ENCODE data around the gene HPS1.
A peak's percentile ranks its signal among the peaks of the same experiment; 100 is the strongest.

The HPS1 gene

GRCh38 chr10:98463976-98464754, 17.4 kb upstream of the HPS1 start:
- no peak for DNase-seq

DNA sequence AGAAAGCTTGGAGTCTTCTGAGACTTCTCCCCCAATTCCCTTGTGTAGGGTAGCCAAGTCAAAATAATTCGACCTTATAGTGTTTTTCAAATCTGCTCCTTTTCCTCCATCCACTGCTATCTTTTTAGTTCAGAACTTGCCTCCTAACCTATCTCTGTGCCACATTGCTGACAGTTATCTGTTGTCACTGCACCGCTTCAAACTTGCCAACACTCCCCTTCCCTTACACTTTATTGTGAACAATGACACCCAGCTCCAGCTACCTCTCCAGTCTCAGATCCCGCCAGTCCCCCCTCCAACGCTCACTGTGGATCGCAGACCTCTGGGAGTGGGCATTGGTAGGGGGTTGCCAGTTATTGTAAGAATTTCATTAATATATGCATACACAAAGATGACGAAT, 16.3 kb upstream of the HPS1 start:
- DNase-seq, result no peak

- DNase-seq, result no peak
These were observed 14.7 kb upstream of the HPS1 start for GRCh38 chr10:98461500-98461842.

GRCh38 chr10:98460837-98461499, 14.2 kb upstream of the HPS1 start:
- DNase-seq, result no peak

- DNase-seq, result no peak
These were observed 12.4 kb upstream of the HPS1 start for GRCh38 chr10:98458809-98459784.

- DNase-seq, result no peak
These were observed 11.0 kb upstream of the HPS1 start for GRCh38 chr10:98457721-98458120.

DNA sequence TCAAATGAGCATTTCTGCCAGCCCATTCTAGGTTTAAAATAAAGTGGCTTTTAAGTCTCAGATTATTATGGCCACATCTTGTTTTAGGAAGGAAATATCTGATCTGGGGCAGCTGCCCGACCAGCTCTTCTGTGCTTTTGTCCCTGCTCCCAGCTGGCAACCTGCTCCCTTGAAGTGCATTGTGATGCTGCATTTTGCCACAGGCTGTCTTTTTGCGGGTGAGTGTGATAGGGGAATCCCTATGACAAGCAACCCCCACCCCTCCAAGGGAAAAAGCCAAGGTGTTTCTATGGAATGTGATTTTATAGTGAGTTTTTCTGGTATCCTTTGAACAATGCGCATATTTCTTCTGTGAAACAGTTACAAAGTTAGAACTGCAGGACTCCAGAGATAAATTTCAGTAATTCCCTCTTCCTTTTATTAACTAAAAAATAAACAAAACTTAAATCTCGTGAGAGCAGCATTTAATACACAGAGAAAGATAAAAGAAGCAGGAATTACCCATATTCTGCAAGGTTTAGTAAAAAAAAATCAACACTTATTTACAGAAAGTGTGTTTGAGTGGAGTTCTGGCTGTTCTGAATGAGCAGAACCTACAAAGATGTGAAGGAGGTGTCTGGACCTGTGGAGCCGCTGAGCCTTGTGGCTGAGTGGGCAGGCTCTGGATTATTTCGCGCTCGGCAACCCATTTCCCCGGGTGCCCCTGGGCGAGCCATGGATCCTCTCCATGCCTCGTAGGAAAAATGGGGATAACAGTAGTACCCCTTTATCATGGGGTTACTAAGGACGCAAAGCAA, 10.1 kb upstream of the HPS1 start:
- DNase-seq, result no peak

GRCh38 chr10:98456043-98456570, 9.4 kb upstream of the HPS1 start:
- no peak for DNase-seq

- no peak for DNase-seq
These were observed 7.0 kb upstream of the HPS1 start for GRCh38 chr10:98453729-98454128.

DNA sequence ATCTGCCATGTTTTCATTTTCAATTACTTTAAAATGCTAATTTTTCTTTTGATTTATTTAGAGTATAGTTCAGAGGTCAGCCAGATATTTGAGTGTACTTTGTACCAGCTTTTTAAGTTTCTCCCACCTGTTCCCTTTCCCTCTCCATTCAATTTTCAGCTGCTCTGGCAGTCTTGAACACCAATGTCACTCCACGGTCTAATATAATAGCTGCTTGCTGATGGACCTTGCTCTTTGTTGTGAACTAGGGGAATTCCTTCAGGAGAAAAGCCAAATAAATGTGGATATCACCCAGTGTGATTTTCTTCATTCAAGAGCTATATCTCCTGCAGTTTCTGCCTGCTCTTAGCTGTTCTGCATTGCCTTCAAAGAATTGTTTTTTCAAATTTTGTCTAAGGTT, 3.9 kb upstream of the HPS1 start:
- DNase-seq, result no peak

DNA sequence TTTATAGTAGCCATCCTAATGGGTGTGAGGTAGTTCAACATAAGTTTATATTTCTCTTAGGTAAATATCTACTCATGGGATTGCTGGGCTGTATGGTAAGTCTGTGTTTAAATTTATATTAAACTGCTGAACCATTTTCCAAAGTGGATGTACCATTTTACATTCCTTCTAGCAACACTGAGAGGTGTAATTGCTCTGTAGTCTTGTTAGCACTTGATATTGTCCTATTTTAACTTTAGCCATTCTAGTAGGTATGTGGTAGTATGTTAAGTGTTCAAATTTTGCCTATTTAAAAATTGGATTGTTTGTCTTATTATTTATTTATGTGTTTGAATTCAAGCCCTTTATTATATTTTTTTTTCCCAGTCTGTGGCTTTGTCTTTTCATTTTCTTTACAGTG, 2.6 kb upstream of the HPS1 start:
- no peak for DNase-seq

DNA sequence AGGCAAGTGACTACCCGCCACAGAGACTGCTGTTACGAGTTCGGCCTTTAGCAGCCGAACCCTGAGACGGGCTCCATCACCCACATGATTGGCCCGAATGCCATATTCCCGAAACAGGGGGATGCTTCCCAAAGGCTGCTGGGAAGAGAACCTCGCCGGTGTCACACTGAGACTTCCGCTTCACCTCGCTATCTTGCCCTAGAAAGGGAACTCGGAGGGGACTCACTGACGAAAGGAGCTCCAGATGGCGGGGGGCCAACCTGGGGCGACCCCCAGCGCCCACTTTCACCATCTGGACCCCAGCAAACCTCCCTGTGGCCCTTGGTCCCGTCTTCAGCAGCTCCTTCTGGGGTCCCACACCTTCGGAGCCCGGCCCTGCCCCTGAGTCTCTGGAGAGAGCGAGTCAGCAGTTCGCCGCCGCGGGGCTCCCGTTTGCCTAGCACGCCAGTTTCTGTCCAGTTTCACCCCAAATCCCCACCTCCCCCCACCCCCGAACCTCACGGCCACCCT, 529 bp downstream of the HPS1 start:
- DNase-seq, result peak; percentile 42

DNA sequence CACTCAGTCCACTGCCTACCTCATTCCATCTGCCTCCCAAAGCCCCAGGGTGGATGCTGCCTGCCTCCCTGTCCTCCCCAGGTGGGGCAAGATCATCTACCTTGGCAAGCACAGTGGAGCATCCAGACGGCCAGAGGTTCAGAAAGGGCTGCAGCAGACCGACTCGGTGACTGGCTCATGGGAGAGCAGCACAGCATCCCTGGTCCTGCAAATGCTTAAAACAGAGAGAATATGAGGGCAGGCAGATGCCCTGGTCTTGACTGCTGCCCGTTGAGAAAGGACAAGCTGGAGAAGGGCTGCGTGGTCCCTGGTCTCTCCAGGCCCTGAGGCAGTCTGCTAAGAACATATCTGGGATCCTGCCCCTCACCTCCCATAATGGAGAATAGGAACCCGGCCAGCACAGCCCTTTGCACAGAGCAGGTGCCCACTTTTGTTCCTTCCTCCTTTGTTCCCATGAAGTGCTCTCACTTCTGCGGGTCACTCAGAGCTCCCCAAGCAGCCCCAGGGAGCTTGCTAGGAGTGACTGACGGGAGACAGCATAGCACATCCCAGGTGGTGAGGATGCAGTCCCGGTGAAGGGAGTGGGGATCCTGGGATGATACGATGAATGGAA, 1.4 kb downstream of the HPS1 start:
- no peak for DNase-seq

GRCh38 chr10:98444314-98445006, 2.3 kb downstream of the HPS1 start:
- no peak for DNase-seq

DNA sequence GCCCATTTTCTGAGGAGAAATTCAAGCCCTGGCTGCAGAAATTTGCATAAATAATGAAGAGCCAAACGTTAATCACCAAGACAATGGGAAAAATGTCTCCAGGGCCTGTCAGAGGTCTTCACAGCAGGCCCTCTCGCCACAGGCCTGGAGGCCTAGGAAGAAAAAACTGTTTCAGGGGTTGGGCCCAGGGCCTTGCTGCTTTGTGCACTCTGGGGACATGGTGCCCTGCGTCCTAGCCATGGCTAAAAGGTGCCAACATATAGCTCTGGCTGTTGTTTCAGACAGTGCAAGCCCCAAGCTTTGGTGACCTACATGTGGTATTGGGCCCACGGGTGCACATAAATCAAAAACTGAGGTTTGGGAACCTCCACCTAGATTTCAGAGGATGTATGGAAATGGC, 8.0 kb downstream of the HPS1 start:
- no peak for DNase-seq

DNA sequence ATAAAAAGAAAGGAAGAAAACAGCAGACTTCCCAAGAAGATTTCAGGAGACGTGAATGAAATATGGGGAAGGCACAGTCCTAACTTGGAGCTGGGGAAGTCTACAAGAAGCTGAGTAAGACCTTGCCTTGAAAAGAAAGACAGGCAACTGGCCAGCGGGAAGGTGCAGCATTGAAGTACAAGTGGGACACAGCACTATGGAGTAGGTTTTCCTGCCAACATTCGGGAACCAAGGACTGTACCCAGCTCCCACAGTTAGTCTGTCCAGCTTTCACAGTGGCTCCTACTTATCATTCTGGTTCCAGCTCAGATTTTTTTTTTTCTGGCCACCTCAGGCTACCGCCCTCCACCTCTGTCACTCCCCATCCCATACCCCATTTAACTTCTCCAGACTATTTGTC, 10.0 kb downstream of the HPS1 start:
- no peak for DNase-seq

DNA sequence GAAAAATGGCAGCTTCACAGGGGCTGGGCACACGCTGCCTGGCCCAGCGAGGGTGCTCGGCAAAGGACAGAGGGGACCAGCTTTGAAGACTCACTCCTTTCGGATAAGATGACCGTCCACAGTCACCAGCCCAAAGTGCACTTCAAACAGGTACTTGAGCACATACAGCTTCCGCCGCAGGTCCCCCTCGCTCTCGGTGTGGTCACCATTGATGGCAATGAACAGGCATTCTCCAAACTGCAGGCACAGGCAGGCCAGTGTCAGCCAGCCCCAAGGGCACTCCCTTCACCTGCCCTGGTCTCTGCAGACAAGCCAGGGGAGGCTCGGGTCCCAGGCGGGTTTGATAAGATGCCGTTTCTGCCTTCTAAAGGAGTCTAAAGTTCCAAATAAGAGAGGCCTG, 11.6 kb downstream of the HPS1 start:
- DNase-seq, result no peak

DNA sequence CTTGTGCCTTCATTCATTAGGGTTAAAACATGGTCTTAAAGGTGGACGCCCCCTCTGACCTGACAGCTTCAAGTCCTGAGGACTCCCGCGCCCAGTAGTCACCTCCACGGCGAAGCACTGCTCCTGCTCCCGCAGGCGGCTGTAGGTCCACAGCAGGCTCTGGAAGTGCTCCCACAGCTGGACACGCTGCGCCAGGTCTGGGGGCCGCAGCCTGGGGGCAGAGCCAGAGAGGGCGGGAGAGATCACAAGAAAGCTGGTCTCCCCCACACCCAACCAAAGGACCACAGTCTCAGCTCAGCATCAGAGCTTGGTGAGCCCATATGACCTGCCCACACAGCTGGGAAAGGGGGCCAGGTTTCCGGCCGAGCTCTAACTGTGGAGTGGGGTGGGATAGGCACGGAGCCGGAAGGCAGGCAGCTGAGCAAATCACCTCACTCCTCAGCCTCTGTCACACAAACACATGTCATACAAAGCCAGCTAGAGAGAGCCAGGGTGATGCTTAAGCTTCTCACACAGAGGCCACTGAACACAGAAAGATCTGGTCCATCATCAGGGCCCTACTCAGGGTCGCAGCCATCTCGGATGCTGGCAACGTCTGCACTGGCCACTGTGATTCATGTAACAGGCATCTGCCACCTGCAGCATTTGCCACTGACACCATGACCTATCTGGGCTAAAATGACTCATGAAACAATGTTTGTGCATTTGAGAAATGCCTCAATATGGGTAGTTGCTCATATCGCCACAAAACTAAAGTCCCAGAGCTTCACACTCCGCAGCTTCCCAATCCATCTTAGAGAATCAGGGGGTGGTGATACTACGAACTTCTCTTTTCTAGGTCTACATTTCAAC, 12.6 kb downstream of the HPS1 start:
- no peak for DNase-seq

GRCh38 chr10:98433371-98433770, 13.4 kb downstream of the HPS1 start:
- DNase-seq, result no peak

GRCh38 chr10:98432330-98432729, 14.4 kb downstream of the HPS1 start:
- no peak for DNase-seq

Data from stimulated activated CD4-positive, alpha-beta T cell treated with anti-CD3 and anti-CD28 coated beads, Interleukin-4, amount 100 ng/mL, for 24 hours (primary cell).